Testis (tissue), 3 donors: ENCODE measurements around the gene DBN1. TPM values are rescaled to one million over a fixed set of nuclear protein-coding genes. Genes with fewer than 3 reads are reported as not detected.

ENCODE experiments used
- DNase-seq: peaks from one replicate; pipeline ENCODE4 v3.0.0-alpha.2; 2019
- H3K27ac ChIP-seq, 2 donors: fragments of 200-600 bp; sonication (generic); one replicate each; pipeline ENCODE4 v1.5.1; 2019
- H3K27me3 ChIP-seq: fragments of 200-600 bp; sonication (generic); one replicate; pipeline ENCODE4 v1.5.1; 2019
- H3K36me3 ChIP-seq: fragments of 200-600 bp; sonication (generic); one replicate; pipeline ENCODE4 v1.5.1; 2017; ENCODE audit warnings: low read depth; ENCODE audit errors: missing control alignments
- H3K4me1 ChIP-seq: fragments of 200-600 bp; sonication (generic); one replicate; pipeline ENCODE4 v1.5.1; 2019
- H3K4me3 ChIP-seq, 2 donors: fragments of 200-600 bp; sonication (generic); one replicate each; pipeline ENCODE4 v1.5.1; 2017 to 2019
- H3K9me3 ChIP-seq: fragments of 200-600 bp; sonication (generic); one replicate; pipeline ENCODE4 v1.5.1; 2017
- POLR2A ChIP-seq: fragments of 450-650 bp; IDR thresholded peaks from one replicate; pipeline ENCODE4 v1.6.1; 2017; ENCODE audit warnings: antibody characterized with exemption, mild to moderate bottlenecking, moderate library complexity
- WGBS, 2 donors: methylation state at CpG; one replicate each; pipeline ENCODE4 v1.1.5; 2018; 5-methylcytosine and 5-hydroxymethylcytosine counted together
- intact Hi-C: fragments of 100-400 bp; cut with DNase I; formaldehyde crosslinking; loops from one replicate; pipeline ENCODE4 v1.15.1; 2023; ENCODE audit warnings: low total_unique reads
- polyA plus RNA-seq: library from polyadenylated mRNA; stranded (reverse); fragments of 350-450 nt; fragmentation: Illumina TruSeq; extraction: RNeasy Lipid Tissue Mini Kit (QIAGEN cat#74804); gene quantifications from one replicate; pipeline ENCODE4 v1.2.3, GENCODE V29; 2014; ENCODE audit warnings: low read depth, low replicate concordance; ENCODE audit not compliant: insufficient read depth
- total RNA-seq, 2 donors: library from RNA; depleted of rRNA; stranded (reverse); fragments of >200 nt; gene quantifications; one replicate each; pipeline ENCODE4 v1.2.3, GENCODE V29; 2016
- TF ChIP-seq, protein P1 (sequence below), 3 experiments: fragments of 450-650 bp in 2 of 3; fragments of 200-600 bp in 1 of 3; sonication (generic) in 1 of 3; IDR thresholded peaks; one replicate each; pipeline ENCODE4 v1.5.1; 2016 to 2019; ENCODE audit warnings: antibody characterized with exemption in 3 of 3, mild to moderate bottlenecking in 2 of 3, moderate library complexity in 1 of 3

DBN1 gene
- total and polyA plus RNA-seq, 3 donors from 2014 or later = 50.5 to 83.1 (median 69.6) TPM

DNA sequence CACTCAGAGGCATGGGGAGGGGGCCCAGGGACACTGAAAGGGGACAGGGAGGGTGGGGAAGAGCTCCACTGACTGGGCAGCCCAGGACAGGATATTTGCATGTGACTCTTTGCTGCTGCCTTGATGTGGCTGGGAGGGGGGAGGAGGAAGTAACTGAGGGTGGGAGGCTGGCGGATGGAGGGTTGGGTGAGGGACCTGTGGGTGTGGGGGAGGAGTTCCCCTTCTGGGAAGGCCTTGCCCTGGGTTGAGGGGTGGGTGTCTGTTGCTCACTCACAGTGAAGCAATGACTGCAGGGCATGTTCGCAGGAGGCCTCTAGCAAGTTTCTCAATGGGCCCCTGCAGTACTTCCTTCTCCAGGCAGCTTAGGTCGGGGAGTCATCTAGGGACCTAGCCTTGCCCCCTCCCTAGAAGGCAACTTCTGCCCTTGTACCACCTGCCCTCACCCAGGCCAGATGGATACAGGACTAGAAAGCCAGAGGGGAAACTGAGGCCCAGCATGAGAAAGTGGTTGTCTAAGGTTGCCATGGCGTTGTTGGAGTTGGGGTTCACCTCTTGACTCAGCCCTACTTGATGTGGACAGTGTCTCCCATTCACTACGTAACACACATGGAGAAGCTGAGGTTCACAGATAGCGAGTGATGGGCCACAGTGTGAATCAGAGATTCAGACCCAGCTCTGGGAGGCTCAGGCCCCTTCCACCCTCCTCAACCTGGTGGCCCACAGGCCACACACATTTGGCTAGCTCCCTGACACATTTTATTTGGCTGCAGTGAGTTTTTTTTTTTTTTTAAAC, 44.0 kb downstream of the DBN1 start:
- peaks cover 12% of the 10 kb centered on the region for H3K4me1 ChIP-seq
- H3K9me3 ChIP-seq = no peaks in the 10 kb centered on the region
- H3K4me3 ChIP-seq = no peak overlapping the region
- H3K27me3 ChIP-seq = no peaks in the 10 kb centered on the region
- DNase-seq = no peak
- intact Hi-C loops = no loop called here
- no peaks in the 10 kb centered on the region for H3K36me3 ChIP-seq
- no peak overlapping the region for H3K27ac ChIP-seq
- WGBS, 2 donors = 80 to 91% methylated on average over 6 of the region's 6 CpGs
- TF ChIP-seq, protein P1, sequence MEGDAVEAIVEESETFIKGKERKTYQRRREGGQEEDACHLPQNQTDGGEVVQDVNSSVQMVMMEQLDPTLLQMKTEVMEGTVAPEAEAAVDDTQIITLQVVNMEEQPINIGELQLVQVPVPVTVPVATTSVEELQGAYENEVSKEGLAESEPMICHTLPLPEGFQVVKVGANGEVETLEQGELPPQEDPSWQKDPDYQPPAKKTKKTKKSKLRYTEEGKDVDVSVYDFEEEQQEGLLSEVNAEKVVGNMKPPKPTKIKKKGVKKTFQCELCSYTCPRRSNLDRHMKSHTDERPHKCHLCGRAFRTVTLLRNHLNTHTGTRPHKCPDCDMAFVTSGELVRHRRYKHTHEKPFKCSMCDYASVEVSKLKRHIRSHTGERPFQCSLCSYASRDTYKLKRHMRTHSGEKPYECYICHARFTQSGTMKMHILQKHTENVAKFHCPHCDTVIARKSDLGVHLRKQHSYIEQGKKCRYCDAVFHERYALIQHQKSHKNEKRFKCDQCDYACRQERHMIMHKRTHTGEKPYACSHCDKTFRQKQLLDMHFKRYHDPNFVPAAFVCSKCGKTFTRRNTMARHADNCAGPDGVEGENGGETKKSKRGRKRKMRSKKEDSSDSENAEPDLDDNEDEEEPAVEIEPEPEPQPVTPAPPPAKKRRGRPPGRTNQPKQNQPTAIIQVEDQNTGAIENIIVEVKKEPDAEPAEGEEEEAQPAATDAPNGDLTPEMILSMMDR (IDR thresholded peaks at IDR 0.05) = no peak
- no peak for TF ChIP-seq POLR2A

DNA sequence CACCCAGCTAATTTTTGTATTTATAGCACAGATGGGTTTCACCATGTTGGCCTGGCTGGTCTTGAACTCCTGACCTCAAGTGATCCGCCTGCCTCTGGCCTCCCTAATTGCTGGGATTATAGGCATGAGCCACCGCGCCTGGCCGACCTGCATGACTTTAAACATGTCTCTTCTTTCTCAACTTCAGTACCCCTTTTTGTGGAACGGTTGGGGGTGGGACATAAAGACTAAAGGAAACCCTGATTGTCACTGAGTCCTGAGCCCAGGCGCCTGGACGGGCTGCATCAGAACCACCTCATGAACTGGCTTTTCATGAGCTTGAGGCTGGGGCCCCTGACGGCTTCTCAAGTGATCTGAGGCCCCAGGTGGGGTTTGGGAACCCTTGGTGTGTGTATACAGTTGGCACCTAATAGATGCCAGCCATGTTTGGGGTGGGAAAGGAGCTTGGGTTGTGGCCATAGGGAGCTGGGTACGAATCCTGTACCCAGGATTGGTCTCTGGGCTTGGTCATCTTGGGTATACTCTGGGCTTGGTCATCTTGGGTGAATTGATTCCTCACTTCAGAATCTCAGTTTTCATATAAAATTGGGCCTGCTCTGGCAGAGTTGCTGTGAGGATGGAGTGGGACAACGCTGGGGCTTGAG, 44.7 kb downstream of the DBN1 start:
- WGBS, 2 donors = 88 to 89% methylated on average over 10 of the region's 10 CpGs
- Histone ChIP-seq H3K27ac (no peak overlapping the region), H3K4me3 (no peak overlapping the region), H3K36me3 (no peaks in the 10 kb centered on the region), H3K4me1 (peaks cover 12% of the 10 kb centered on the region), H3K9me3 (no peaks in the 10 kb centered on the region), H3K27me3 (no peaks in the 10 kb centered on the region)
- intact Hi-C loops = no loop called here
- no peak for DNase-seq
- TF ChIP-seq POLR2A = no peak
- TF ChIP-seq, protein P1 (IDR thresholded peaks at IDR 0.05) = no peak

DNA sequence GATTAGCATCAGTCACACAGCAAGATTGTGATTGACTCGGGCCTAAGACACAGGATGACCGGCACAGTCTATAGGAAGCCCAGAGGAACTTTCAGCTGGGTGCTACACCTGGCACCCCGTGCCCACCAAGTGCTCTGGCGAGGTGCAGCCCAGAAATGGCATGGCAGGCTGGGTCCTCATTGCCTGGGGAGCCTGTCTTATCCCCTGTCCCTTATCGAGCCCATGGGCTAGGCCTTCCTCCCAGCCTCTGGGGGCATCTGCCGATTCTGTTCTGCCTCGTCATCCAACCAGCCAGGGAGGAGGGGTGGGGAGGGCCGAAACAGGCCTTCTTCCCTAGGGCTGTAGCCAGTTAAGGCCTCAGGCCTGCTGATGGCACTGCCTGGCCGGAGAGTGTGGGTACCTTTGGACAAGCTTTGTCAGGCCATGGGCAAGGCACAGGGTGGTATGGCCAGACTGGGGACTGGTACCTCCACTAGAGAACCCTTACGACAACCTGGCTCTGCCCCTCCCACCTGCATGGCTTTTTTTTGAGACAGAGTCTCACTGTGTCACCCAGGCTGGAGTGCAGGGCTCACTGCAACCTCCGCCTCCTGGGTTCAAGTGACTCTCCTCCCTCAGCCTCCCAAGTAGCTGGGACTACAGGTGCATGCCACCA, 45.4 kb downstream of the DBN1 start:
- TF ChIP-seq POLR2A = no peak
- TF ChIP-seq, protein P1 (IDR thresholded peaks at IDR 0.05) = no peak
- peaks cover 12% of the 10 kb centered on the region for H3K4me1 ChIP-seq
- no peaks in the 10 kb centered on the region for H3K9me3 ChIP-seq
- H3K27ac ChIP-seq = no peak overlapping the region
- intact Hi-C loops = no loop called here
- H3K36me3 ChIP-seq = no peaks in the 10 kb centered on the region
- 85 to 87% methylated on average over 9 to 11 of the region's 11 CpGs for WGBS, 2 donors
- no peaks in the 10 kb centered on the region for H3K27me3 ChIP-seq
- H3K4me3 ChIP-seq = no peak overlapping the region
- no peak for DNase-seq

DNA sequence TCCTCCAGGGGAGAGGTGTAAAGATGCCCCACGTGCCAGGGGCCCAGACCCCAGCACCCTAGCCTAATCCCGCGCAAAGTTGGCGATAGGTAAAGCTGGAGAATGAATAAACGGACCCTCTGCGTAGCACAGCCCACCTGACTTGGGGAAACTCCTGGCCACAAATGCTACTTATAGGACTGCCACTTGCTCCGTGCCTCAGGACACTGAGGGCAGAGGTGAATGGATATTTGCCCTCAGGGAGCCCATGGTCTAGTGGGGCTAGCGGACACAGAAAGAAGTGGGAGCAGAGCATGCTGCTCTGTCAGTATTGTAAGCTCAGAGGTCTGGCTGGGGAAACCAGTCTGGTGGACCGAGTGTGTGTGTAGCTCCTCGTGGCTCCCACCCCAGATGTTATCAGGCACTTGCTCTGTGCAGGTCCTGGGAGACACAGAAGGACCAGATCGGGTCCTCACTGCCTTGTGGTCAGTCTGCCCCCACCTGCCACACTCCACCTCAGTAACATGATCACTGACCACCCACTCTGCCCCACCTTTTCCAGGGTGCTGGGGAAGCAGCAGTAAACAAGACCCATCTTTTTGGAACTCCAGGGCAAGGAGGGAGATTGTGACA, 46.1 kb downstream of the DBN1 start:
- Histone ChIP-seq H3K4me3 (peak overlapping the region; percentile 75 to 77), H3K36me3 (no peaks in the 10 kb centered on the region), H3K27me3 (no peaks in the 10 kb centered on the region), H3K4me1 (peaks cover 12% of the 10 kb centered on the region), H3K9me3 (no peaks in the 10 kb centered on the region), H3K27ac (peak overlapping the region; percentile 68 to 83)
- DNase-seq = no peak
- 7 to 12% methylated on average over 4 to 11 of the region's 11 CpGs for WGBS, 2 donors
- intact Hi-C loops = no loop called here
- no peak for TF ChIP-seq POLR2A
- TF ChIP-seq, protein P1 (IDR thresholded peaks at IDR 0.05) = no peak
